ENCODE measurements around the gene HRG. TPM values are rescaled to one million over a fixed set of nuclear protein-coding genes. Genes with fewer than 3 reads are reported as not detected.

The HRG gene
- polyA plus RNA-seq, 3 donors from 2014 or later, result not detected

GRCh38 chr3:186646106-186646505 lies 19.7 kb upstream of the HRG start:
- H3K27me3 Mint-ChIP-seq (ENCODE audit: low read depth in 3 of 3), result peaks cover 0 to 14% (median 7%) of the 10 kb centered on the region in 3 donors
- H3K9me3 Mint-ChIP-seq, result no peaks in the 10 kb centered on the region
- no peak overlapping the region for H3K4me3 Mint-ChIP-seq
- no peak for DNase-seq
- no peaks in the 10 kb centered on the region for H3K36me3 Mint-ChIP-seq
- peaks cover 0 to 29% of the 10 kb centered on the region in 2 donors for H3K4me1 Mint-ChIP-seq
- H3K27ac Mint-ChIP-seq, result no peak overlapping the region

DNA sequence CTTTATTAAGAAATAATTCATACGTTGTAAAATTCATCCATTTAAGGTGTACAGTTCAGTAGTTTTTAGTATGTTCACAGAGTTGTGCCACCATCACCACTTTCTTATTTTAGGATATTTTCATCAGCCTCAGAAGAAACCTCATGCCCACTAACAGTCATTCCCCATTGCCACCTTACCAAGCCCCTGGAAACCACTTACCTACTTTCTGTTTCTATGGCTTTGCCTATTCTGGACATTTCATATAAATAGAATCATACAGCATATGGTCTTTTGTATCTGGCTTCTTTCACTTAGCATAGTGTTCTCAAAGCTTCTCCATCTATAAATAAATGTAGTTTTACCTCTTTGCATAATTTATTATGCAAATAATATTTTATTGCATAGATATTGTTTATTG lies 19.0 kb upstream of the HRG start:
- peaks cover 0 to 23% of the 10 kb centered on the region in 2 donors for H3K4me1 Mint-ChIP-seq
- no peak overlapping the region for H3K4me3 Mint-ChIP-seq
- peaks cover 0 to 14% (median 7%) of the 10 kb centered on the region in 3 donors for H3K27me3 Mint-ChIP-seq (ENCODE audit: low read depth in 3 of 3)
- no peak overlapping the region for H3K27ac Mint-ChIP-seq
- H3K9me3 Mint-ChIP-seq, result no peaks in the 10 kb centered on the region
- no peaks in the 10 kb centered on the region for H3K36me3 Mint-ChIP-seq
- no peak for DNase-seq

DNA sequence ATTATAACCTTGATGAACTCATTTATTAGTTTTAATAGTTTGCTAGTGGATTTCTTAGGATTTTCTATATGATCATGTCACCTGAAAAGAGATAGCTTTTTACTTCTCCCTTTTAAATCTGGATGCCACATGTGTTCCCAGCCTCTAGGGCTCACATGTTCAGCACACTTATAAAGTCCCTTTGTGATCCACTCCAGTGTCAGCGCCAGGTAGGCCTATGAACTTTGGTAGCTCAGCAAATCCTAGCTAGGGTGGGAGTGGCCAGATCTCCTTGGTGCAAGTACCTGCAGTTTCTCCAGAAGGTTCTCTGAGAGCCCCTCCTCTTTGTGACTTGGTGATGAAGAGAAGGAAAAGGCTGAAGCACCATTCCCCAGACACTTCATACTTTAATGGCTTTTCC lies 17.0 kb upstream of the HRG start:
- H3K4me1 Mint-ChIP-seq, result peaks cover 0 to 6% of the 10 kb centered on the region in 2 donors
- H3K27ac Mint-ChIP-seq, result no peak overlapping the region
- no peak overlapping the region for H3K4me3 Mint-ChIP-seq
- H3K36me3 Mint-ChIP-seq, result no peaks in the 10 kb centered on the region
- DNase-seq, result no peak
- H3K9me3 Mint-ChIP-seq, result no peaks in the 10 kb centered on the region
- H3K27me3 Mint-ChIP-seq (ENCODE audit: low read depth in 3 of 3), result peaks cover 1 to 11% (median 8%) of the 10 kb centered on the region in 3 donors

GRCh38 chr3:186651678-186652215 lies 14.1 kb upstream of the HRG start:
- no peak overlapping the region for H3K27ac Mint-ChIP-seq
- H3K27me3 Mint-ChIP-seq (ENCODE audit: low read depth in 3 of 3), result peaks cover 4 to 8% (median 5%) of the 10 kb centered on the region in 3 donors
- no peaks in the 10 kb centered on the region for H3K36me3 Mint-ChIP-seq
- no peaks in the 10 kb centered on the region for H3K9me3 Mint-ChIP-seq
- no peaks in the 10 kb centered on the region for H3K4me1 Mint-ChIP-seq
- no peak overlapping the region for H3K4me3 Mint-ChIP-seq
- no peak for DNase-seq

- no peaks in the 10 kb centered on the region for H3K36me3 Mint-ChIP-seq
- no peaks in the 10 kb centered on the region for H3K4me1 Mint-ChIP-seq
- peaks cover 4 to 12% (median 5%) of the 10 kb centered on the region in 3 donors for H3K27me3 Mint-ChIP-seq (ENCODE audit: low read depth in 3 of 3)
- H3K4me3 Mint-ChIP-seq, result no peak overlapping the region
- DNase-seq, result no peak
- no peak overlapping the region for H3K27ac Mint-ChIP-seq
- no peaks in the 10 kb centered on the region for H3K9me3 Mint-ChIP-seq
Observed at GRCh38 chr3:186653080-186653707, 12.6 kb upstream of the HRG start.

DNA sequence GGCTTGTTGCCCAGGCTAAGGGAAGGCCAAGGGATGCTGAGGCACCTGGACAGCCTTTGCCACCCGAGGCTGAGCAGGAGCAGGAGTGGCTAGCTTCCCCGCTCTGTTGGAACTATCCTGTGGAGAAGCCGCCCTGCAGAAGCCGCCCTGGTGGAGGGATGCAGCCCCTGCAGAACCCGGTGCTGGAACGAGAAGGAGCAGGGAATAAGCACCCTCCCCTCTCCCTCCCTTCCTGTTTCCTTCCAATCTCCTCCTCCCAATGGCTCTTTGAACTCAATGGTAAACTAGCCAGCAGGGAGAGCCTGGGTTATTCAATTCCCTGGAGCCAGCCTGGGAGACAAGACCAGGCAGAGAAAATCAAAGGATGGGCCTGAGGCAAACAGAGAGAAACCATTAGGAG lies 11.8 kb upstream of the HRG start:
- Mint-ChIP-seq H3K36me3 (no peaks in the 10 kb centered on the region), H3K4me3 (no peak overlapping the region), H3K4me1 (no peaks in the 10 kb centered on the region), H3K27me3 (ENCODE audit: low read depth in 3 of 3) (peaks cover 4 to 13% (median 9%) of the 10 kb centered on the region in 3 donors), H3K27ac (no peak overlapping the region), H3K9me3 (no peaks in the 10 kb centered on the region)
- DNase-seq, result no peak

DNA sequence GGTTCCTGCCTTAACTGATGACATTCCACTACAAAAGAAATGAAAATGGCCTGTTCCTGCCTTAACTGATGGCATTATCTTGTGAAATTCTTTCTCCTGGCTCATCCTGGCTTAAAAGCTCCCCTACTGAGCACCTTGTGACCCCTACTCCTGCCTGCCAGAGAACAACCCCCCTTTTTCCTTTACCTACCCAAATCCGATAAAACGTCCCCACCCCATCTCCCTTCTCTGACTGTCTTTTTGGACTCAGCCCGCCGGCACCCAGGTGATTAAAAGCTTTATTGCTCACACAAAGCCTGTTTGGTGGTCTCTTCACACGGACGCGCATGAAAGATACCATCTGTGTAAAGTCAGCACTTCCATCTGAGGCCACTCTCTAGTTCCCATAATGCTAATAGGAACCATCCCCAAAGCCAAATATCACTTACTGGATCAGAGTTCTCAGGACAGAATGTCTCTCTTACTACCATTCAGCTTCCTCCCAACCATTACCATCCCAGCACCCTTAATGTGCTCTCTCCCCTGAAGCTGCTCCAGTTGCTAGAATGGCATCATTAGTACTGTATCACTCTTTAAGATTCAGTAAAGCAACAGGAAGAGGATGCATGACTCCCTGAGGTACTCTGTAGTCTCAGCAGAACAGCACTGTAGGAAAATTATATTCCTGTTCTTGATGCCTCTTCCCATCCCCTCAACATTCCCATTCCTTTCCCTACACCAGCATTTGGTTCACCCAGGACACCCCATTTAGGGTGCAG lies 2.3 kb upstream of the HRG start:
- no peak for DNase-seq
- H3K36me3 Mint-ChIP-seq, result no peaks in the 10 kb centered on the region
- no peak overlapping the region for H3K4me3 Mint-ChIP-seq
- no peak overlapping the region for H3K27ac Mint-ChIP-seq
- no peaks in the 10 kb centered on the region for H3K4me1 Mint-ChIP-seq
- H3K27me3 Mint-ChIP-seq (ENCODE audit: low read depth in 3 of 3), result peaks cover 9 to 12% (median 9%) of the 10 kb centered on the region in 3 donors
- no peaks in the 10 kb centered on the region for H3K9me3 Mint-ChIP-seq

DNA sequence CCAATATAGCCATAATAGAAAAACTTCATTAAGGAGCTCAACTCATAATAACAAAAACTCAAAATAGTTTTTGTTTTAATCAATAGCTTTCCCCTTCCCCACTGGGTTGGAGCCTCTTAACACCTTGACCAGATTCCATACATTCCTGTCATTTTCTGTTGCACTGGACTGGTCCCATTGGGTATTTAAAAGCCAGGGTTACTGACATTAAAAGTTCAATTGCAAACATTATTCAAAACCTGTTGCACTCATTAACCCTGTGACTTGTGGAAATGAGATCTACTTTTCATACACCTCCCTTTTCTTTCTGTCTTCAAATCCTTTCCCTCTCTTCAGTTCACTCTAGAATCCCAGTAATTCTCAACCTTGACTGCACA lies 1.7 kb upstream of the HRG start:
- H3K36me3 Mint-ChIP-seq, result no peaks in the 10 kb centered on the region
- no peak overlapping the region for H3K27ac Mint-ChIP-seq
- no peaks in the 10 kb centered on the region for H3K4me1 Mint-ChIP-seq
- H3K27me3 Mint-ChIP-seq (ENCODE audit: low read depth in 3 of 3), result peaks cover 5 to 12% (median 8%) of the 10 kb centered on the region in 3 donors
- H3K4me3 Mint-ChIP-seq, result no peak overlapping the region
- H3K9me3 Mint-ChIP-seq, result no peaks in the 10 kb centered on the region
- no peak for DNase-seq

DNA sequence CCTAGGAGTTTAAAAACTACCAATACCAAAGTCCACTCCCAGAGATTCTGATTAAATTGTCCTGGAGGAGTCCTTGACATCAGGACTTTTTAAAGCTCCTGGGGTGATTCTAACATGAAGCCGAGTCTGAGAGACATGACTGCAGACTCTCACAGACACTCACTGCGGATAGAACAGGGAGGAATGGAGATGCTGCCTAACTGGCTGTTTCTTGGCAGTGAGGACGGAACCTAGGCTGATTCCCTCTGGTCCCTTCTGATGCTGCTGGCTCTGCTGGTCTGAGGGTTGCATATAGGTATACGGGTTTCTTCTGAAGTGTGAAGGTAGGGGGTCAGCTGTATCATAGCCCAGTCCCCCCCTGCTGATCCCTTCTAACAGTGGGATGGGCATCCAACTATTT lies 1.3 kb upstream of the HRG start:
- no peak for DNase-seq
- Mint-ChIP-seq H3K27me3 (ENCODE audit: low read depth in 3 of 3) (peaks cover 4 to 12% (median 8%) of the 10 kb centered on the region in 3 donors), H3K36me3 (no peaks in the 10 kb centered on the region), H3K4me3 (no peak overlapping the region), H3K9me3 (no peaks in the 10 kb centered on the region), H3K27ac (no peak overlapping the region), H3K4me1 (no peaks in the 10 kb centered on the region)

- Mint-ChIP-seq H3K4me1 (no peaks in the 10 kb centered on the region), H3K9me3 (no peaks in the 10 kb centered on the region), H3K27ac (no peak overlapping the region), H3K27me3 (ENCODE audit: low read depth in 3 of 3) (peaks cover 5 to 10% (median 6%) of the 10 kb centered on the region in 3 donors), H3K36me3 (no peaks in the 10 kb centered on the region), H3K4me3 (no peak overlapping the region)
- no peak for DNase-seq
Observed at GRCh38 chr3:186668426-186668825, 2.6 kb downstream of the HRG start.

- Mint-ChIP-seq H3K36me3 (no peaks in the 10 kb centered on the region), H3K27me3 (ENCODE audit: low read depth in 3 of 3) (peaks cover 6 to 9% (median 9%) of the 10 kb centered on the region in 3 donors), H3K9me3 (no peaks in the 10 kb centered on the region), H3K4me3 (no peak overlapping the region), H3K27ac (no peak overlapping the region), H3K4me1 (no peaks in the 10 kb centered on the region)
- DNase-seq, result no peak
Observed at GRCh38 chr3:186669378-186670084, 3.7 kb downstream of the HRG start.

DNA sequence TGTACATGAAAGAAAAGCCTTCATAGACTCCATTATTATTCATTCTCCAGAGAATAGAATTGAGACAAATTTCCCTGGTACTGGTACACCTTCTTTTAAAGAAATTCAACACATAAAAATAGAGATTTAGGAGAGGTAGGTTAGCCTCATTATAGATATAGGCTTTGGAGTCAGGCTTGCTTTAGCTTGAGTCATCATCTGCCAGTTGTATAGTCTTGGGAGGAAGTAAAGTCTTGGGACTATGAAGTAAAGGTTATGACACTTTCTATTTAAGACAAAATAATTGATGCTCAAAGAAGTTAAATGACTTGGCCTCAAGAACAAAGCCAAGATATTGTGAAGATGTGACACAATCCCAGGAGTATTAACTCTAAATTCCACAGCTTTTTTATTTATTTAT lies 4.3 kb downstream of the HRG start:
- Mint-ChIP-seq H3K4me3 (no peak overlapping the region), H3K36me3 (no peaks in the 10 kb centered on the region), H3K27ac (no peak overlapping the region), H3K4me1 (no peaks in the 10 kb centered on the region), H3K27me3 (ENCODE audit: low read depth in 3 of 3) (peaks cover 8 to 9% (median 8%) of the 10 kb centered on the region in 3 donors), H3K9me3 (no peaks in the 10 kb centered on the region)
- DNase-seq, result no peak

- Mint-ChIP-seq H3K27me3 (ENCODE audit: low read depth in 3 of 3) (peaks cover 6 to 9% (median 8%) of the 10 kb centered on the region in 3 donors), H3K4me3 (no peak overlapping the region), H3K27ac (no peak overlapping the region), H3K4me1 (no peaks in the 10 kb centered on the region), H3K36me3 (no peaks in the 10 kb centered on the region), H3K9me3 (no peaks in the 10 kb centered on the region)
- DNase-seq, result no peak
Observed at GRCh38 chr3:186671051-186671450, 5.2 kb downstream of the HRG start.

DNA sequence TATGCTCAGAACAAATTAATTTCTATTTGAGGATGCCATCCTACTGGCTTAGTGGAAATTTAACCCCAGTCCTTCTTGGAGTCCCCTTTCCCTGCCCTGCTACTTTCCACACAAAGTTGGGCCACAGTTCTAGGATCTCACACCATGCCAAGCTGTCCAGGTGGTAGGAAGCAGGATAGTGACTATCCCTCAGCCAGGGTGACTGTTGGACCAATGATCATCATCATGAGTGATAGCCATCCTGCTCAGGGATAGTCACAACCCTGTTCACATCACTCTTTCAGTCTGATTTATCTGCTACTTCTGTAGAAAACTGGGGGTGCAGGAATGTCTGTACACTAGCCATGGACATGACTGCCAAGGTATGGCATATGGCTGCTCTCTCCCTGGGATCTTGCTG lies 12.8 kb downstream of the HRG start:
- peaks cover 6 to 31% (median 26%) of the 10 kb centered on the region in 3 donors for H3K27me3 Mint-ChIP-seq (ENCODE audit: low read depth in 3 of 3)
- H3K4me1 Mint-ChIP-seq, result peaks cover 0 to 11% of the 10 kb centered on the region in 2 donors
- H3K27ac Mint-ChIP-seq, result no peak overlapping the region
- H3K4me3 Mint-ChIP-seq, result no peak overlapping the region
- DNase-seq, result no peak
- no peaks in the 10 kb centered on the region for H3K36me3 Mint-ChIP-seq
- H3K9me3 Mint-ChIP-seq, result peaks cover 0 to 3% (median 0%) of the 10 kb centered on the region in 6 donors
